ENCODE results near the gene TBC1D16. TPM values are rescaled to one million over a fixed set of nuclear protein-coding genes. Genes with fewer than 3 reads are reported as not detected.

Gene TBC1D16
- total and polyA plus RNA-seq, 2 experiments from 2014 or later = 24.5 to 38.1 TPM

DNA sequence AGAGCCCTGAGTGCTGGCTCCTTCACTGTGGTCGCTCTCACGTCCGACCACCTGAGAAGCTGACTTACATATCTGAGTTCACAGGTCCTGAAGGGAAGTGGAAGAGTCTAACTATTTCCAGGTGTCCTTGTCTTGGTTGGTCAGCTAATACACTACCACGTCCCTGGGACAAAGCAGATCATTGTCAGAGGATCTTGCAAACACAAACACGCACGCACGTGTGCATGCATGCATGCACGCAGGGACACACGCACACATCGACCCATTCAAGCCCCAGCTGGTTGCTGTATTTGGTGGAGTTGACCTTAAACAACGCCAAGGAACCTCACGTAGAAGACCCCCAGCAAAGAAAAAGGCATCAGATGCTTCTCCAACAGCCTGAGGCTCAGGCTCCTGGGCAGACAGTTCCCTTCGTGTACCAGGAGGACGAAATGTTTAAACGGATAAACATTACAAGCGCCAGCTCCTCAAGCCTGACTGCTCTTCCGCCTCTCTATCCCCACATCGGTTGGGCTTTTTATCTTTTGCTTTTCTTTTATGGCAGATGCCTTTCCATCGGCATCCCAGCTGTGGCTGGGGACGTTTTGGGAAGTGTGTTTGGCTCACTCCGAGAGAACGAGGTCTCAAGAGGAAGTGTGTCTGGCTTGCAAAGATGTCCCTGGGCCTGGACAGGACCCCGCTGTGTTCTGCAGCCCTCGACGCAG, 95.8 kb downstream of the TBC1D16 start:
- no peaks in the 10 kb centered on the region for H4K20me1 ChIP-seq (ENCODE audit: insufficient read depth, poor library complexity, severe bottlenecking)
- H3K27ac ChIP-seq = no peak overlapping the region
- H3K9me2 ChIP-seq (replicated peaks; ENCODE audit: insufficient read depth) = no peaks in the 10 kb centered on the region
- H3K4me1 ChIP-seq (ENCODE audit: insufficient read depth) = peaks cover 9% of the 10 kb centered on the region
- no peak overlapping the region for H2AFZ ChIP-seq
- no peaks in the 10 kb centered on the region for H3K9me3 ChIP-seq (ENCODE audit: low read depth)
- H3K4me3 ChIP-seq = no peak overlapping the region
- no peak overlapping the region for H3K4me2 ChIP-seq
- H3K79me2 ChIP-seq = no peaks in the 10 kb centered on the region
- no peaks in the 10 kb centered on the region for H3K27me3 ChIP-seq
- WGBS (ENCODE audit: low lambda C conversion rate, missing lambda C conversion rate) = 85% methylated on average over 25 of the region's 25 CpGs
- no peaks in the 10 kb centered on the region for H3K36me3 ChIP-seq (replicated peaks; ENCODE audit: insufficient read depth, low read depth)
- no peak for DNase-seq (ENCODE audit: low spot score)
- TF ChIP-seq EZH2 (IDR thresholded peaks at IDR 0.05; ENCODE audit: borderline replicate concordance) (no peak), EZH2phosphoT487 (IDR thresholded peaks at IDR 0.05; ENCODE audit: low read depth, severe bottlenecking, unreplicated experiment) (no peak)
- TF ChIP-seq, protein P1, sequence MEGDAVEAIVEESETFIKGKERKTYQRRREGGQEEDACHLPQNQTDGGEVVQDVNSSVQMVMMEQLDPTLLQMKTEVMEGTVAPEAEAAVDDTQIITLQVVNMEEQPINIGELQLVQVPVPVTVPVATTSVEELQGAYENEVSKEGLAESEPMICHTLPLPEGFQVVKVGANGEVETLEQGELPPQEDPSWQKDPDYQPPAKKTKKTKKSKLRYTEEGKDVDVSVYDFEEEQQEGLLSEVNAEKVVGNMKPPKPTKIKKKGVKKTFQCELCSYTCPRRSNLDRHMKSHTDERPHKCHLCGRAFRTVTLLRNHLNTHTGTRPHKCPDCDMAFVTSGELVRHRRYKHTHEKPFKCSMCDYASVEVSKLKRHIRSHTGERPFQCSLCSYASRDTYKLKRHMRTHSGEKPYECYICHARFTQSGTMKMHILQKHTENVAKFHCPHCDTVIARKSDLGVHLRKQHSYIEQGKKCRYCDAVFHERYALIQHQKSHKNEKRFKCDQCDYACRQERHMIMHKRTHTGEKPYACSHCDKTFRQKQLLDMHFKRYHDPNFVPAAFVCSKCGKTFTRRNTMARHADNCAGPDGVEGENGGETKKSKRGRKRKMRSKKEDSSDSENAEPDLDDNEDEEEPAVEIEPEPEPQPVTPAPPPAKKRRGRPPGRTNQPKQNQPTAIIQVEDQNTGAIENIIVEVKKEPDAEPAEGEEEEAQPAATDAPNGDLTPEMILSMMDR (IDR thresholded peaks at IDR 0.05; ENCODE audit: poor library complexity) = no peak

- H3K27ac ChIP-seq = no peak overlapping the region
Observed at GRCh38 chr17:79939094-79939435, 96.6 kb downstream of the TBC1D16 start.

DNA sequence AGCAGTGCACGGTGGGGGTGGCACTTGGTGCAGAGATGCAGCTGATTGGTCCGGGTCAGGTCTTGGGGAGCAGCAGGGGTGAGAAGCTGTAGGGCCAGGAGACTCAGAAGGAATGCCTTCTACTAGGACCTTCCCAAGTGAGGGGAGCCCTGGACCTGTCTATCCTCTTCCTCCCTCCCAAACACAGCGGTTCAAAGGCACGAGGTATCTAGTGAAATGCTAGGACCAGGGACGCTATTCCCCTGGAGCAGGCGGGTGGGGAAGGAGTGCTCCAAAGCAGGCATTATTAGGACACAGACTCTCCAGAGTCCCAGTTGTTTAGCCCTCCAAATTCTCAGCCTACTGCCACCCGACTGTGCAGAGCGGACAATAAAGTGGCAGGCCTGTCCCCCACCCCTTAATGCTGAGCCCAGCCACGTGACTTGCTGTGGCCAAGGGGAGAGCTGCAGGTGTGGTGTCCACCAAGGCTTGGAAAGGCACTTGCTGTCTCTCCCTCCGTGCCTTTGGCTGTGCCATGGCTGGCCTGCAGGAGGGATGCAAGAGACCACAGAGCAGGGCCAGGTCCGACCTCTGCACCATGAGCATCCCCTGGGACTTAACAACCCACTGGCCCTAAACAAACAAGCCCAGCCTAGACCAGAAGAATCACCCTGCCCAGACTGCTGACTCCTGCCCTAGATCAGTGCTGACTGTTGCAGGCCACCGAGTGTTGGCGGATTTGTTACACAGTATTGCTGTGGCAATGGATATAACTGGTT, 97.2 kb downstream of the TBC1D16 start:
- no peaks in the 10 kb centered on the region for H3K9me2 ChIP-seq (replicated peaks; ENCODE audit: insufficient read depth)
- no peak for TF ChIP-seq EZH2phosphoT487 (IDR thresholded peaks at IDR 0.05; ENCODE audit: low read depth, severe bottlenecking, unreplicated experiment)
- TF ChIP-seq, protein P1 (IDR thresholded peaks at IDR 0.05; ENCODE audit: poor library complexity) = no peak
- no peak for TF ChIP-seq EZH2 (IDR thresholded peaks at IDR 0.05; ENCODE audit: borderline replicate concordance)
- H3K27me3 ChIP-seq = no peaks in the 10 kb centered on the region
- no peak overlapping the region for H3K4me2 ChIP-seq
- no peaks in the 10 kb centered on the region for H3K36me3 ChIP-seq (replicated peaks; ENCODE audit: insufficient read depth, low read depth)
- no peak for DNase-seq (ENCODE audit: low spot score)
- peaks cover 9% of the 10 kb centered on the region for H3K4me1 ChIP-seq (ENCODE audit: insufficient read depth)
- no peak overlapping the region for H3K27ac ChIP-seq
- no peak overlapping the region for H3K4me3 ChIP-seq
- no peak overlapping the region for H2AFZ ChIP-seq
- WGBS (ENCODE audit: low lambda C conversion rate, missing lambda C conversion rate) = 90% methylated on average over 13 of the region's 13 CpGs
- no peaks in the 10 kb centered on the region for H3K79me2 ChIP-seq
- H3K9me3 ChIP-seq (ENCODE audit: low read depth) = no peaks in the 10 kb centered on the region
- no peaks in the 10 kb centered on the region for H4K20me1 ChIP-seq (ENCODE audit: insufficient read depth, poor library complexity, severe bottlenecking)

More at GRCh38 chr17:79939094-79939435, 96.6 kb downstream of the TBC1D16 start:
- Histone ChIP-seq H3K27me3 (no peaks in the 10 kb centered on the region), H3K79me2 (no peaks in the 10 kb centered on the region), H3K36me3 (replicated peaks; ENCODE audit: insufficient read depth, low read depth) (no peaks in the 10 kb centered on the region), H4K20me1 (ENCODE audit: insufficient read depth, poor library complexity, severe bottlenecking) (no peaks in the 10 kb centered on the region), H2AFZ (no peak overlapping the region), H3K9me2 (replicated peaks; ENCODE audit: insufficient read depth) (no peaks in the 10 kb centered on the region), H3K4me2 (no peak overlapping the region), H3K4me3 (no peak overlapping the region), H3K4me1 (ENCODE audit: insufficient read depth) (peaks cover 9% of the 10 kb centered on the region), H3K9me3 (ENCODE audit: low read depth) (no peaks in the 10 kb centered on the region)
- 97% methylated on average over 7 of the region's 7 CpGs for WGBS (ENCODE audit: low lambda C conversion rate, missing lambda C conversion rate)
- TF ChIP-seq EZH2 (IDR thresholded peaks at IDR 0.05; ENCODE audit: borderline replicate concordance) = no peak
- TF ChIP-seq, protein P1 (IDR thresholded peaks at IDR 0.05; ENCODE audit: poor library complexity) = no peak
- TF ChIP-seq EZH2phosphoT487 (IDR thresholded peaks at IDR 0.05; ENCODE audit: low read depth, severe bottlenecking, unreplicated experiment) = no peak
- DNase-seq (ENCODE audit: low spot score) = no peak

Data from hepatocyte (in vitro differentiated cells).